Prostate gland (tissue), 2 donors: ENCODE data around the gene ALG1. TPM values are rescaled to one million over a fixed set of nuclear protein-coding genes. Genes with fewer than 3 reads are reported as not detected.
"Not testable (repeated sequence)": the region's sequence is repeated elsewhere in the genome, so short reads cannot be mapped to it uniquely, and the experiment has no call there.

ENCODE experiments used
- DNase-seq: peaks from one replicate; pipeline ENCODE4 v3.0.0-alpha.2; 2019; ENCODE audit warnings: low spot score
- H3K27ac ChIP-seq, 2 donors: fragments of 200-600 bp; sonication (generic); 2 replicates each; pipeline ENCODE4 v1.5.1; 2017 to 2019
- H3K27me3 ChIP-seq: fragments of 200-600 bp; sonication (generic); replicated peaks from 2 replicates; pipeline ENCODE4 v1.5.1; 2019; ENCODE audit not compliant: insufficient read depth
- H3K36me3 ChIP-seq, 2 donors: fragments of 200-600 bp; sonication (generic); 1 replicate in 1 of 2; 2 replicates in 1 of 2; pipeline versions ENCODE4 v1.5.1 to v1.8.1; 2017 to 2019
- H3K4me1 ChIP-seq: fragments of 200-600 bp; sonication (generic); replicated peaks from 2 replicates; pipeline ENCODE4 v1.5.1; 2019
- H3K4me3 ChIP-seq, 2 donors: fragments of 200-600 bp; sonication (generic); 2 replicates each; pipeline ENCODE4 v1.5.1; 2017 to 2019
- H3K9me3 ChIP-seq: fragments of 200-600 bp; sonication (generic); 2 replicates; pipeline ENCODE4 v1.5.1; 2017
- POLR2A ChIP-seq: fragments of 450-650 bp; IDR thresholded peaks from one replicate; pipeline ENCODE4 v1.6.1; 2016; ENCODE audit warnings: antibody characterized with exemption, mild to moderate bottlenecking
- POLR2AphosphoS5 ChIP-seq: sonication (generic); formaldehyde crosslinking; IDR thresholded peaks from one replicate; pipeline ENCODE4 v1.6.1; 2017; ENCODE audit warnings: antibody characterized with exemption
- WGBS: methylation state at CpG from one replicate; pipeline ENCODE4 v1.1.5; 2018; 5-methylcytosine and 5-hydroxymethylcytosine counted together
- intact Hi-C: fragments of 100-400 bp; cut with DNase I; formaldehyde crosslinking; loops from one replicate; pipeline ENCODE4 v1.14.2; 2022
- total RNA-seq, 2 donors: library from RNA; depleted of rRNA; stranded (reverse); fragments of >200 nt; gene quantifications; one replicate each; pipeline ENCODE4 v1.1.0, GENCODE V29; 2016
- TF ChIP-seq, protein P1 (sequence below), 4 experiments: fragments of 200-600 bp in 2 of 4; fragments of 450-650 bp in 2 of 4; sonication (generic) in 2 of 4; IDR thresholded peaks; 1 replicate in 3 of 4; 2 replicates in 1 of 4; pipeline ENCODE4 v1.5.1; 2016 to 2019; ENCODE audit warnings: antibody characterized with exemption in 4 of 4, mild to moderate bottlenecking in 2 of 4, moderate library complexity in 2 of 4

ALG1 gene
- total RNA-seq, 2 donors from 2014 or later = 35.1 to 37.7 TPM

DNA sequence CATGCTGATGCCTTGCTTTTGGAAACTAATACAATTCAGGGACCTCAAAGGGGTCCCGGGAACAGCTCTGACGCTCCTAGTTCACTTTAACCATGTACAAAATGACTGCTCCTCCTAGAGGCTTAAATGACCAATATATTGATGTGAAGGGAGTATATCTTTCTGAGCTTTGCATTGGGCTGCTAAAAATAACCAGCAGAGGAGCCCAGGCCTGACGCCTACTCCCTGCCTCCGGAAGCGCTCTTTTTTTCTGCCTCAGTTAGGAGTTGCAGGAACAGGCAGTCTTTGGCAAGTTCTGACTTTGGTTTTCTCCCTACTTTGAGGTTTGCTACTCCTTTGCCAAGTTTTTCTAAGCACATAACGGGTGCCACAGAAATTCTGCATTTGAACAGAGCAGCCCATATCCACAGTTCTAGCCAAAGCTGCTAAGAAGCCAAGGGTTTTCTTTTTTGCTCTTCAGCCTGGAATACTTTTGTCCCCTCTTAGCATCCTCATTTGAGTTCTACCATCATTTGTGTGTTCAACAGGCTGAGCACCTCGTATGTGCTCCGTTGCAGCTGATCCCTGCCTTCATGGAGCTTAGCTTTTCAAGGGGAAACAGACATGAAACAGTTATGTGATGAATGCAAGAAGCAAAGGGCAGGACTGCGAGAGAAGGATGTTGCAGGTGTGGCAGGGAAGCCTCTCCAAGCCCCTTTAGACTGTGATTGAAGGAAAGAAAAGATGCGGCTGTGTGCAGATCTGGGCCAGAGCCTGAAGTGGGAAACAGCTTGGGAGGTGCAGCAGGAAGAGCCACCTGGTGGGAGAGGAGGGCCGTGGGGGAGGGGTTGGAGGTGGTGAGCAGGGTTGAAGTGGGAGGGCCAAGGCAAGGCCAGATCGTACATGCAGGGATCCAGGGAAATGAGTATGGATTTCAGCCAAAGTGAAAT is 35.2 kb upstream of the ALG1 start:
- intact Hi-C loops = no loop called here
- Histone ChIP-seq H3K9me3 (no peaks in the 10 kb centered on the region), H3K27me3 (no peaks in the 10 kb centered on the region), H3K27ac (no peak overlapping the region), H3K4me1 (peaks cover 4% of the 10 kb centered on the region), H3K36me3 (no peaks in the 10 kb centered on the region), H3K4me3 (no peak overlapping the region)
- DNase-seq = no peak
- TF ChIP-seq POLR2AphosphoS5 (no peak), POLR2A (no peak)
- TF ChIP-seq, protein P1, sequence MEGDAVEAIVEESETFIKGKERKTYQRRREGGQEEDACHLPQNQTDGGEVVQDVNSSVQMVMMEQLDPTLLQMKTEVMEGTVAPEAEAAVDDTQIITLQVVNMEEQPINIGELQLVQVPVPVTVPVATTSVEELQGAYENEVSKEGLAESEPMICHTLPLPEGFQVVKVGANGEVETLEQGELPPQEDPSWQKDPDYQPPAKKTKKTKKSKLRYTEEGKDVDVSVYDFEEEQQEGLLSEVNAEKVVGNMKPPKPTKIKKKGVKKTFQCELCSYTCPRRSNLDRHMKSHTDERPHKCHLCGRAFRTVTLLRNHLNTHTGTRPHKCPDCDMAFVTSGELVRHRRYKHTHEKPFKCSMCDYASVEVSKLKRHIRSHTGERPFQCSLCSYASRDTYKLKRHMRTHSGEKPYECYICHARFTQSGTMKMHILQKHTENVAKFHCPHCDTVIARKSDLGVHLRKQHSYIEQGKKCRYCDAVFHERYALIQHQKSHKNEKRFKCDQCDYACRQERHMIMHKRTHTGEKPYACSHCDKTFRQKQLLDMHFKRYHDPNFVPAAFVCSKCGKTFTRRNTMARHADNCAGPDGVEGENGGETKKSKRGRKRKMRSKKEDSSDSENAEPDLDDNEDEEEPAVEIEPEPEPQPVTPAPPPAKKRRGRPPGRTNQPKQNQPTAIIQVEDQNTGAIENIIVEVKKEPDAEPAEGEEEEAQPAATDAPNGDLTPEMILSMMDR (IDR thresholded peaks at IDR 0.05) = no peak
- 50% methylated on average over 12 of the region's 12 CpGs for WGBS

DNA sequence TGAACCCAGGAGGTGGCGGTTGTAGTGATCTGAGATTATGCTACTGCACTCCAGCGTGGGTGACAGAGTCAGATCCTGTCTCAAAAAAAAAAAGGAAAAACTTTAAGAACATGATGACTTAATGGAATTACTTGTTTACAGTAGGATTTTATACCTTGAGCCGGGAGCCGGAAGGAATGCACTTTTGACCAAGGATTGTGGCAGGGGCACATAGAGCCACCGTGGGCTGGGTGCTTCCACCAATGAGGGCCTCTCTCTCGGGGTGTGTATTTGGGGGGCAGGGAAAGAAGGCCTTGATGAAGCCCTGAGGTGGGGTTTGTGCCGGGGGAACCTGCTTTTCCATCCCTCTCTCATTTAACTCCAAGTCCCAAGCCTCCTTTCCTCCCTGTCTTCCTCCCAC is 31.2 kb upstream of the ALG1 start:
- Histone ChIP-seq H3K27me3 (no peaks in the 10 kb centered on the region), H3K9me3 (no peaks in the 10 kb centered on the region), H3K4me1 (no peaks in the 10 kb centered on the region), H3K36me3 (no peaks in the 10 kb centered on the region), H3K4me3 (no peak overlapping the region), H3K27ac (no peak overlapping the region)
- TF ChIP-seq POLR2AphosphoS5 (no peak), POLR2A (no peak)
- TF ChIP-seq, protein P1 (IDR thresholded peaks at IDR 0.05) = no peak
- WGBS = 23% methylated on average over 7 of the region's 7 CpGs
- no peak for DNase-seq
- intact Hi-C loops = no loop called here

DNA sequence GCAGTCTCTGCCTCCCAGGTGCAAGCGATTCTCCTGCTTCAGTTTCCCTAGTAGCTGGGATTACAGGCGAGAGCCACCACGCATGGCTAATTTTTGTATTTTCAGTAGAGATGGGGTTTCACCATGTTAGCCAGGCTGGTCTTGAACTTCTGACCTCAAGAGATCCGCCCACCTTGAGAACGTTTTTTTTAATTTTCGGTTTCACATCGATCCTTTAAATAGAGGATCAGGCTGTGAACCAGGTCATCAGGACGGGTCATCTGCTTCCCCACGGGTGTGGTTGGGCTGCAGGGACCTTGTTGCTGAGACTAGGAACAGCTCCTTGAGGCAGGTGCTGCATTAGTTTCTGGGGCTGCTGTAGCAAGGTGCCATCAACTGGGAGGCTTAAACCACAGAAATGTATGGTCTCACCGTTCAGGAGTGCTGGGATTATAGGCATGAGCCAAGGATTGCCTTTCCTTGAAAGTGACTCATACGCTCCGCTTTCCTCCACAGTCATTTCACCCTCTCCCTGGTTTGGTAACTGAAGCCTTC is 30.0 kb upstream of the ALG1 start:
- no peaks in the 10 kb centered on the region for H3K4me1 ChIP-seq
- WGBS = 68% methylated on average over 12 of the region's 12 CpGs
- H3K27me3 ChIP-seq = no peaks in the 10 kb centered on the region
- no peak for DNase-seq
- intact Hi-C loops = no loop called here
- no peak overlapping the region for H3K4me3 ChIP-seq
- TF ChIP-seq POLR2AphosphoS5 = no peak
- no peak for TF ChIP-seq POLR2A
- H3K27ac ChIP-seq = no peak overlapping the region
- no peaks in the 10 kb centered on the region for H3K9me3 ChIP-seq
- no peaks in the 10 kb centered on the region for H3K36me3 ChIP-seq

DNA sequence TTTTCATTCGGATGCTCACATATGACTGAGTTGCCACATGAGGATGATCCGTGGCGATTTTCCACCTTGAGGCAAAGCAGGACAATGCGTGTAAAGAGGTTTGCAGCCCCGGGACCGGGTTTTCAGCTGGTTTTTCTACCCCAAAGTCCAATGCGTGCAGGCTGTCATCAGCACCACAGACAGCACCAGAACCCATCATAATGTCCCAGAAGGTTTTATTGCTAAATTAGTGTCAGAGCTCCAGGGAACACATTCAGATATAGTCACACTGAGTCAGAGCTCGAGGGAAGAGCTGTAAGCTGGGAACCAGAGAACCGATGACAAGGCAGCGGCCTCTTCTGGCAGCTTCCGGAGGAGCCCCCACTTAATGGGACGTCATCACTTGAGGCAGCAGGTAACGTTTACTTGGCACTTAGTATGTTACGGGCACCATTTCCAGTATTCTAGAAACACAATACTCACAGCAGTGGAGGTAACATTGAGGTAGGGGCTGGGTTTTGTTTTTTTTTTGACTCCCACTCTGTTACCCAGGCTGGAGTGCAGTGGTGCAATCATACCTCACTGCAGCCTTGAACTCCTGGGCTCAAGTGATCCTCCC is 29.0 kb upstream of the ALG1 start:
- Histone ChIP-seq H3K9me3 (no peaks in the 10 kb centered on the region), H3K36me3 (no peaks in the 10 kb centered on the region), H3K4me3 (no peak overlapping the region), H3K27ac (no peak overlapping the region), H3K4me1 (no peaks in the 10 kb centered on the region), H3K27me3 (no peaks in the 10 kb centered on the region)
- WGBS = 67% methylated on average over 14 of the region's 14 CpGs
- DNase-seq = no peak
- TF ChIP-seq POLR2A (no peak), POLR2AphosphoS5 (no peak)
- TF ChIP-seq, protein P1 (IDR thresholded peaks at IDR 0.05) = no peak
- intact Hi-C loops = no loop called here

DNA sequence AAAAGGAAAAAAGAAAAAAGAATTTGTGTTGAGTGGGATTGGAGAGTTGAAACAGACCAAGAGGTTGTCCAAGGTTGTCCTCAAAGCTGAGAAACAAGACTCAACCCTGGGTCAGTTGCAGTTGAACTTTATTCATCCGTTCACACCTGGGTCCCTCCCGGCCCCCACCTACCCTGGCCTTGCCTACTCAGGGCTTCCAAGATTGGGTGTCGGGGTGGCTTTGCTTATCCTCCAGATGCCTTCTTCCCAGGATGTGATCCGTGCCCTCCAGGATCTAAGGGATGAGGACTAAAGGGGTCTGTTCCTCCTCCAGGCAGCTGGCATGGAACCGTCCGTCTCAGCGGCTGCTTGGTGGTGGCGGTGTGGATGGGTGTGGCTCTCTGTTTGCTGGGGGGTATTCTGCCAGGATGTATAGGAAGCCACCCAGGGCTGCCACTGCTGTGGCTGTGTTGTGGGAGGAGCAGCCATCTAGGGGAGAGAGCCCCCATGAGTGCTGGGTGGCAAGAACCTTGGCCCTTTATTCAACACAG is 27.6 kb upstream of the ALG1 start:
- intact Hi-C loops = no loop called here
- Histone ChIP-seq H3K4me3 (no peak overlapping the region), H3K9me3 (no peaks in the 10 kb centered on the region), H3K27ac (no peak overlapping the region), H3K4me1 (no peaks in the 10 kb centered on the region), H3K36me3 (no peaks in the 10 kb centered on the region), H3K27me3 (no peaks in the 10 kb centered on the region)
- no peak for TF ChIP-seq POLR2A
- TF ChIP-seq, protein P1 (IDR thresholded peaks at IDR 0.05) = no peak
- TF ChIP-seq POLR2AphosphoS5 = no peak
- WGBS = 92% methylated on average over 8 of the region's 8 CpGs
- no peak for DNase-seq

DNA sequence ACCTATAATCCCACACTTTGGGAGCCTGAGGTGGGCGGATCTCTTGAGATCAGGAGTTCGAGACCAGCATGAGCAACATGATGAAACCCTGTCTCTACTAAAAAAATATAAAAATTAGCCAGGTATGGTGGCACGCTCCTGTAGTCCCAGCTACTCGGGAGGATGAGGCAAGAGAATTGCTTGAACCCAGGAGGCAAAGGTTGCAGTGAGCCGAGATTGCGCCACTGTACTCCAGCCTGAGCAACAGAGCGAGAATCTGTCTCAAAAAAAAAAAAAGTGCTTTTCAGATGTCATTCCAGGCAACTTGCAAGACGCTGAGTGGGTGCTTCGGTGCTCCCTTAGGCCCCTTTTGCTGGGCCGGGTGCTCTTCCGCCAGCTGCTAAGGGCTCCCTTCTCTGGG is 27.1 kb upstream of the ALG1 start:
- DNase-seq, H3K9me3 ChIP-seq, H3K27ac ChIP-seq, H3K36me3 ChIP-seq, H3K4me1 ChIP-seq, intact Hi-C loops, H3K4me3 ChIP-seq, H3K27me3 ChIP-seq: not testable (repeated sequence)
- 94% methylated on average over 11 of the region's 11 CpGs for WGBS
